ENCODE data around the gene SCAP.

DNA sequence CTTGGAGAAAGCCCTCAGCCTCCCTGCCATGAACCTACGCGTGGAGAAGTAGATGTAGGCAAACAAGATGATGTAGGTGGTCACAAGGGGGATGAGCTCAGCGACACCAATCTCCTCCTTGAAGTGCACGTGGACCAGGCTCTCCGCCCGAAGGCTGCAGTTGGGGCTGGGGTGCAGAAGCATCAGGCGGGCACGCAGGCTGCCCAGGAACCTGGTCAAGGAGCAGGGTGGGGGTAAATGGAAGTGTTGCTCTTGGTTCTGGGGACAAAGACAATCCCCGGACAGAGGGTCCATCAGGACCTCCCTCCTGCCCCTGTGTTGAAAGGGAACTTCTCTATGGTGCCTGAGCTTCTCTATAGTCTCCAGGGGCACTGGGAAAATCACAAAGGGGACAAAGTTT, 49.8 kb downstream of the SCAP start:
- TF ChIP-seq, protein P1, sequence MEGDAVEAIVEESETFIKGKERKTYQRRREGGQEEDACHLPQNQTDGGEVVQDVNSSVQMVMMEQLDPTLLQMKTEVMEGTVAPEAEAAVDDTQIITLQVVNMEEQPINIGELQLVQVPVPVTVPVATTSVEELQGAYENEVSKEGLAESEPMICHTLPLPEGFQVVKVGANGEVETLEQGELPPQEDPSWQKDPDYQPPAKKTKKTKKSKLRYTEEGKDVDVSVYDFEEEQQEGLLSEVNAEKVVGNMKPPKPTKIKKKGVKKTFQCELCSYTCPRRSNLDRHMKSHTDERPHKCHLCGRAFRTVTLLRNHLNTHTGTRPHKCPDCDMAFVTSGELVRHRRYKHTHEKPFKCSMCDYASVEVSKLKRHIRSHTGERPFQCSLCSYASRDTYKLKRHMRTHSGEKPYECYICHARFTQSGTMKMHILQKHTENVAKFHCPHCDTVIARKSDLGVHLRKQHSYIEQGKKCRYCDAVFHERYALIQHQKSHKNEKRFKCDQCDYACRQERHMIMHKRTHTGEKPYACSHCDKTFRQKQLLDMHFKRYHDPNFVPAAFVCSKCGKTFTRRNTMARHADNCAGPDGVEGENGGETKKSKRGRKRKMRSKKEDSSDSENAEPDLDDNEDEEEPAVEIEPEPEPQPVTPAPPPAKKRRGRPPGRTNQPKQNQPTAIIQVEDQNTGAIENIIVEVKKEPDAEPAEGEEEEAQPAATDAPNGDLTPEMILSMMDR (conservative IDR thresholded peaks at IDR 0.05 in 1 of 2, IDR thresholded peaks at IDR 0.05 in 1 of 2; ENCODE audit: low read depth in 1 of 2, low read length in 2 of 2): no peak
- TF ChIP-seq EZH2 (IDR thresholded peaks at IDR 0.05; ENCODE audit: low read length, missing control alignments): no peak
